ENCODE results near the gene UBR4.

The UBR4 gene

GRCh38 chr1:19091196-19091953, 118.7 kb downstream of the UBR4 start:
- DNase-seq (ENCODE audit: low read depth) = no peak

GRCh38 chr1:19089524-19089923, 120.5 kb downstream of the UBR4 start:
- DNase-seq (ENCODE audit: low read depth) = no peak

GRCh38 chr1:19088717-19089442, 121.2 kb downstream of the UBR4 start:
- DNase-seq (ENCODE audit: low read depth) = no peak

- DNase-seq (ENCODE audit: low read depth) = no peak
These were observed 122.1 kb downstream of the UBR4 start for GRCh38 chr1:19087737-19088594.

- DNase-seq (ENCODE audit: low read depth) = no peak
These were observed 122.9 kb downstream of the UBR4 start for GRCh38 chr1:19087017-19087736.

GRCh38 chr1:19086176-19086875, 123.7 kb downstream of the UBR4 start:
- DNase-seq (ENCODE audit: low read depth) = no peak

- no peak for DNase-seq (ENCODE audit: low read depth)
These were observed 125.8 kb downstream of the UBR4 start for GRCh38 chr1:19084206-19084738.

GRCh38 chr1:19083081-19083480, 127.0 kb downstream of the UBR4 start:
- no peak for DNase-seq (ENCODE audit: low read depth)

- no peak for DNase-seq (ENCODE audit: low read depth)
These were observed 128.7 kb downstream of the UBR4 start for GRCh38 chr1:19081218-19081893.

GRCh38 chr1:19080721-19081120, 129.3 kb downstream of the UBR4 start:
- no peak for DNase-seq (ENCODE audit: low read depth)

- DNase-seq (ENCODE audit: low read depth) = no peak
These were observed 130.3 kb downstream of the UBR4 start for GRCh38 chr1:19079541-19080472.

- no peak for DNase-seq (ENCODE audit: low read depth)
These were observed 131.5 kb downstream of the UBR4 start for GRCh38 chr1:19078536-19078935.

GRCh38 chr1:19076841-19077616, 133.0 kb downstream of the UBR4 start:
- no peak for DNase-seq (ENCODE audit: low read depth)

GRCh38 chr1:19074902-19075721, 135.0 kb downstream of the UBR4 start:
- DNase-seq (ENCODE audit: low read depth) = no peak

GRCh38 chr1:19074361-19074901, 135.6 kb downstream of the UBR4 start:
- no peak for DNase-seq (ENCODE audit: low read depth)

- no peak for DNase-seq (ENCODE audit: low read depth)
These were observed 136.5 kb downstream of the UBR4 start for GRCh38 chr1:19073311-19074186.
